H1 (cell line): ENCODE data around the gene CTIF. TPM values are rescaled to one million over a fixed set of nuclear protein-coding genes. Genes with fewer than 3 reads are reported as not detected.

Experiments used
- PHF8 ChIP-seq: fragments of 200-600 bp; sonication (generic); conservative IDR thresholded peaks from 2 replicates; pipeline ENCODE4 v1.7.1; 2012; ENCODE audit warnings: low read depth, mild to moderate bottlenecking, inconsistent platforms, low read length, moderate library complexity
- SP1 ChIP-seq: IDR thresholded peaks from 2 replicates; pipeline ENCODE4 v1.6.1; 2011; ENCODE audit warnings: low read depth, low read length
- polyA plus RNA-seq, 7 experiments: library from polyadenylated mRNA; depleted of rRNA in 3 of 7; stranded (reverse) in 5 of 7; unstranded in 2 of 7; fragments of >200 nt in 5 of 7; fragments of 200-250 nt in 2 of 7; gene quantifications; 1 replicate in 5 of 7; 2 replicates in 1 of 7; 4 replicates in 1 of 7; pipeline versions ENCODE4 v1.2.1 to v1.2.3, GENCODE V29; 2011 to 2013; ENCODE audit warnings: missing spikeins in 2 of 7, mixed read lengths in 2 of 7
- total RNA-seq: library from RNA; stranded (reverse); fragmentation: NEBNext Ultra II Directional; extraction: Animal tissue kit (Norgen Biotek cat#: 25700); gene quantifications from 2 replicates; pipeline ENCODE4 v1.2.1, GENCODE V29; 2021
- TF ChIP-seq, protein P1 (sequence below): IDR thresholded peaks from 2 replicates; pipeline ENCODE4 v1.6.1; 2011; ENCODE audit warnings: low read depth, mild to moderate bottlenecking, low read length; ENCODE audit not compliant: insufficient read depth

Gene CTIF
- total and polyA plus RNA-seq, 2 of the 8 experiments (the other 6 are each of a cell fraction or from before 2014, with no cell fraction given): 9.0 to 17.8 TPM

DNA sequence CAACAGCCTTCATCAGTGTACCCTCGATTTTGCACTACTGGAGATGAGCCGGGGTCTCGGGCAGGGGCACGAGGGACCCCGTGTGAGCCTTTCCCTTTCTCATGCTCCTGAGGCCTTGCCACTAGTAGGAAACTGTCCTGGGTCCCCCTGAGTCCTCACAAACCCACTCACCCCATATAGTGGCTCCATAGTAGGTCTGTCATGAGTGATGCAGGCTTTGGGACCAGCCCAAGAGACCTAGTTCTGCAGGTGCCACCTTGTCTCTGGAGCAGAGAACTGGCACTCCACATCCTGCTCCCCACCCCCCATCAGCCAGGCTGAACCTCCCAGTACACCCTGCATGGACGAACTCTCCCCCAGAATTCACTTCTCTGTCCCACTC is 224.9 kb downstream of the CTIF start (continued):
- TF ChIP-seq, protein P1, sequence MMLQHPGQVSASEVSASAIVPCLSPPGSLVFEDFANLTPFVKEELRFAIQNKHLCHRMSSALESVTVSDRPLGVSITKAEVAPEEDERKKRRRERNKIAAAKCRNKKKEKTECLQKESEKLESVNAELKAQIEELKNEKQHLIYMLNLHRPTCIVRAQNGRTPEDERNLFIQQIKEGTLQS: no peak
- TF ChIP-seq SP1 (no peak), PHF8 (no peak)
